Activated effector memory CD4-positive, alpha-beta T cell treated with anti-CD3 and anti-CD28 coated beads, Interleukin-2, amount 50 U/mL, for 16 hours (primary cell): ENCODE results near the gene NCKAP5.
"Not testable (repeated sequence)": the region's sequence is repeated elsewhere in the genome, so short reads cannot be mapped to it uniquely, and the experiment has no call there.

ENCODE experiments used
- DNase-seq: peaks from one replicate; pipeline ENCODE4 v3.0.0-alpha.2; 2020

NCKAP5 gene

GRCh38 chr2:133492719-133493380, 75.4 kb downstream of the NCKAP5 start:
- DNase-seq: no peak

GRCh38 chr2:133490411-133490980, 77.8 kb downstream of the NCKAP5 start:
- no peak for DNase-seq

- DNase-seq: no peak
Observed at GRCh38 chr2:133489641-133490410, 78.4 kb downstream of the NCKAP5 start.

- no peak for DNase-seq
Observed at GRCh38 chr2:133489146-133489545, 79.1 kb downstream of the NCKAP5 start.

- DNase-seq: no peak
Observed at GRCh38 chr2:133486771-133487191, 81.5 kb downstream of the NCKAP5 start.

- no peak for DNase-seq
Observed at GRCh38 chr2:133485868-133486267, 82.4 kb downstream of the NCKAP5 start.

GRCh38 chr2:133484784-133485183, 83.5 kb downstream of the NCKAP5 start:
- no peak for DNase-seq

GRCh38 chr2:133484106-133484505, 84.2 kb downstream of the NCKAP5 start:
- DNase-seq: no peak

- DNase-seq: no peak
Observed at GRCh38 chr2:133483181-133483580, 85.1 kb downstream of the NCKAP5 start.

GRCh38 chr2:133480707-133481429, 87.4 kb downstream of the NCKAP5 start:
- no peak for DNase-seq

GRCh38 chr2:133477616-133477990, 90.7 kb downstream of the NCKAP5 start:
- DNase-seq: no peak

GRCh38 chr2:133476931-133477615, 91.2 kb downstream of the NCKAP5 start:
- DNase-seq: no peak

GRCh38 chr2:133476286-133476685, 92.0 kb downstream of the NCKAP5 start:
- DNase-seq: no peak

- DNase-seq: no peak
Observed at GRCh38 chr2:133475610-133476009, 92.7 kb downstream of the NCKAP5 start.

GRCh38 chr2:133470446-133470845, 97.8 kb downstream of the NCKAP5 start:
- not testable (repeated sequence) for DNase-seq

GRCh38 chr2:133462811-133463210, 105.5 kb downstream of the NCKAP5 start:
- DNase-seq: no peak

GRCh38 chr2:133461484-133461883, 106.8 kb downstream of the NCKAP5 start:
- no peak for DNase-seq

GRCh38 chr2:133459590-133459989, 108.7 kb downstream of the NCKAP5 start:
- DNase-seq: no peak

- DNase-seq: no peak
Observed at GRCh38 chr2:133458280-133458679, 110.0 kb downstream of the NCKAP5 start.

GRCh38 chr2:133457861-133458260, 110.4 kb downstream of the NCKAP5 start:
- DNase-seq: no peak

- no peak for DNase-seq
Observed at GRCh38 chr2:133456971-133457370, 111.3 kb downstream of the NCKAP5 start.

- no peak for DNase-seq
Observed at GRCh38 chr2:133456156-133456555, 112.1 kb downstream of the NCKAP5 start.

GRCh38 chr2:133453032-133453431, 115.2 kb downstream of the NCKAP5 start:
- DNase-seq: no peak
